Peyer's patch (tissue), 4 donors: ENCODE results near the gene APPL2. TPM values are rescaled to one million over a fixed set of nuclear protein-coding genes. Genes with fewer than 3 reads are reported as not detected.

Experiments used
- DNase-seq, 3 donors: peaks; one replicate each; pipeline ENCODE4 v3.0.0-alpha.2; 2017 to 2019
- H3K27ac ChIP-seq, 4 donors: fragments of 200-600 bp; sonication (generic); one replicate each; pipeline ENCODE4 v1.5.1; 2016 to 2019
- H3K27me3 ChIP-seq, 2 donors: fragments of 200-600 bp; sonication (generic); one replicate each; pipeline ENCODE4 v1.5.1; 2019
- H3K36me3 ChIP-seq, 3 donors: fragments of 200-600 bp; sonication (generic); one replicate each; pipeline ENCODE4 v1.5.1; 2016 to 2019
- H3K4me1 ChIP-seq, 4 donors: fragments of 200-600 bp; sonication (generic); one replicate each; pipeline ENCODE4 v1.5.1; 2016 to 2019
- H3K4me3 ChIP-seq, 4 donors: fragments of 200-600 bp; sonication (generic); 1 replicate in 3 of 4; 2 replicates in 1 of 4; pipeline ENCODE4 v1.5.1; 2016 to 2019; ENCODE audit warnings: mild to moderate bottlenecking in 1 of 4
- H3K9me3 ChIP-seq, 4 donors: fragments of 200-600 bp; sonication (generic); one replicate each; pipeline ENCODE4 v1.5.1; 2016 to 2019; ENCODE audit warnings: mild to moderate bottlenecking in 1 of 4
- POLR2A ChIP-seq, 2 donors: fragments of 450-650 bp; IDR thresholded peaks; one replicate each; pipeline ENCODE4 v1.5.1; 2017; ENCODE audit warnings: antibody characterized with exemption in 2 of 2, mild to moderate bottlenecking in 2 of 2, moderate library complexity in 2 of 2
- total RNA-seq, 4 donors: library from RNA; depleted of rRNA; stranded (reverse); fragments of >200 nt; gene quantifications; one replicate each; pipeline ENCODE4 v1.1.0, GENCODE V29; 2016
- TF ChIP-seq, protein P1 (sequence below), 6 experiments: fragments of 450-650 bp in 4 of 6; fragments of 200-600 bp in 2 of 6; sonication (generic) in 1 of 6; IDR thresholded peaks; one replicate each; pipeline ENCODE4 v1.5.1; 2017 to 2019; ENCODE audit warnings: antibody characterized with exemption in 6 of 6, mild to moderate bottlenecking in 3 of 6, moderate library complexity in 1 of 6

Gene APPL2
- total RNA-seq, 4 donors from 2014 or later = 169 to 203 (median 185) TPM

DNA sequence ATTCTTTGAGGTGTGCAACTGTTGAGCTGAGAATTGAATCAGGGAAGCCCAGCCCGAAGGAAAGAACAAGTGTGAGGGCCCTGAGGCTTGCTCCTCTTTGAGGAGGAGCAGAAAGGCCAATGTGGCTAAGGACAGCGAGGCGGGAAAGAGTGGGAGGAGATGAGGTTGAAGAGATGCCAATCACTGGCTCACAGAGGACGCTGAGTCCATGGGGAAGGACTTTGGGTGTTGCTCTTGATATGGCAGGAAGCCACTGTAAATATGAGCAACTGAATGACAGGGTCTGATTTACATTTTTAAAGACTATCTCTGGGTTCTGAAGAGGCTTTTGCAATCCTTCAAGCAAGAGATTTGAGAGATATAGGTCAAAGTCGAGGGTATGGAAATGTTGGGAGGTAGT lies 3.3 kb upstream of the APPL2 start:
- Histone ChIP-seq H3K4me1 (peaks cover 0 to 6% (median 5%) of the 10 kb centered on the region in 4 donors), H3K36me3 (no peaks in the 10 kb centered on the region), H3K27ac (peak overlapping the region in 1 of 4 donors; percentile 28), H3K4me3 (no peak overlapping the region), H3K27me3 (no peaks in the 10 kb centered on the region), H3K9me3 (no peaks in the 10 kb centered on the region)
- TF ChIP-seq, protein P1, sequence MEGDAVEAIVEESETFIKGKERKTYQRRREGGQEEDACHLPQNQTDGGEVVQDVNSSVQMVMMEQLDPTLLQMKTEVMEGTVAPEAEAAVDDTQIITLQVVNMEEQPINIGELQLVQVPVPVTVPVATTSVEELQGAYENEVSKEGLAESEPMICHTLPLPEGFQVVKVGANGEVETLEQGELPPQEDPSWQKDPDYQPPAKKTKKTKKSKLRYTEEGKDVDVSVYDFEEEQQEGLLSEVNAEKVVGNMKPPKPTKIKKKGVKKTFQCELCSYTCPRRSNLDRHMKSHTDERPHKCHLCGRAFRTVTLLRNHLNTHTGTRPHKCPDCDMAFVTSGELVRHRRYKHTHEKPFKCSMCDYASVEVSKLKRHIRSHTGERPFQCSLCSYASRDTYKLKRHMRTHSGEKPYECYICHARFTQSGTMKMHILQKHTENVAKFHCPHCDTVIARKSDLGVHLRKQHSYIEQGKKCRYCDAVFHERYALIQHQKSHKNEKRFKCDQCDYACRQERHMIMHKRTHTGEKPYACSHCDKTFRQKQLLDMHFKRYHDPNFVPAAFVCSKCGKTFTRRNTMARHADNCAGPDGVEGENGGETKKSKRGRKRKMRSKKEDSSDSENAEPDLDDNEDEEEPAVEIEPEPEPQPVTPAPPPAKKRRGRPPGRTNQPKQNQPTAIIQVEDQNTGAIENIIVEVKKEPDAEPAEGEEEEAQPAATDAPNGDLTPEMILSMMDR (IDR thresholded peaks at IDR 0.05) = no peak
- TF ChIP-seq POLR2A (IDR thresholded peaks at IDR 0.05) = peak in 1 of 2 donors; percentile 30
- peak in 2 of 3 donors; percentile 49 to 52 for DNase-seq

DNA sequence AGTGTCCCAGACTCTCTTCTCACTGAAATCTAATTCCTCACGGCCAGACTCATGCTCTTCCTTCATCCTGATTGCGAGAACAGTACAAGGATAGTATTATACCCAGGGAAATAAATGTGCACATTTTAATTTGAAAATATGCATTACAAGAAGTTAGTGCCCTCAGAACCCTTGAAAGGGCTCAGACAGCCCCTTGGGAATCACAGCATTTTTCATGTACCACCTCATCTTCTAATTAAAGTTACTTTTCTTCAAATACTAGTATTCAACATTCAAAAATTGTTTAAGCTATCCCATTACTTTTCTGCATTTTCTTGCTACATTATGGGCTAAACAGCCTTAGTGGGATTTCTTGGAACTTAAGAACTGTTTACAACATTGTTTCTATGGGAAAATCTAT lies 1.7 kb upstream of the APPL2 start:
- TF ChIP-seq, protein P1 (IDR thresholded peaks at IDR 0.05) = no peak
- no peak for TF ChIP-seq POLR2A (IDR thresholded peaks at IDR 0.05)
- Histone ChIP-seq H3K4me1 (peaks cover 0 to 22% (median 5%) of the 10 kb centered on the region in 4 donors), H3K9me3 (no peaks in the 10 kb centered on the region), H3K4me3 (no peak overlapping the region), H3K36me3 (no peaks in the 10 kb centered on the region), H3K27me3 (no peaks in the 10 kb centered on the region), H3K27ac (no peak overlapping the region)
- no peak for DNase-seq

DNA sequence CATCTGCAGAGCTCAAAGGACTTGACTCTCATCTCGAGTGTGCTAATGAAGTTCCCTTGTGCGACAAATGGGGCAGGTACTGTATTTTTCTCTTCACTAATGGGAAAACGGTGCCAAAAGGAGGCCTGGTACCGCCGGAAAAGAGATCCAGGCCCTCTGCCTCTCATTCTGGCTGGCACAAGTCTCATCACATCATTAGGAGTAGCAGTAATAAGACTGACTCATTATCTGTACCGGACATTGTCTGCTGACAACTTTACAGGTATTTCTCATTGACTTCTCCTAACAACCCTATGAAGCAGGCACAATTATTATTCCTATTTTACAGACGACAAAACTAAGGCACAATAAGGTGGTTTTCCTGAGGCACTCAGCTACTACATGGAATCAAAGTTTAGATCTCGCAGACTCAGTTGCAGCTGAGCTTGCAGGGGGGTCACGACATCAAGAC lies 668 bp downstream of the APPL2 start:
- peak in 1 of 2 donors; percentile 34 for TF ChIP-seq POLR2A (IDR thresholded peaks at IDR 0.05)
- TF ChIP-seq, protein P1 (IDR thresholded peaks at IDR 0.05) = no peak

DNA sequence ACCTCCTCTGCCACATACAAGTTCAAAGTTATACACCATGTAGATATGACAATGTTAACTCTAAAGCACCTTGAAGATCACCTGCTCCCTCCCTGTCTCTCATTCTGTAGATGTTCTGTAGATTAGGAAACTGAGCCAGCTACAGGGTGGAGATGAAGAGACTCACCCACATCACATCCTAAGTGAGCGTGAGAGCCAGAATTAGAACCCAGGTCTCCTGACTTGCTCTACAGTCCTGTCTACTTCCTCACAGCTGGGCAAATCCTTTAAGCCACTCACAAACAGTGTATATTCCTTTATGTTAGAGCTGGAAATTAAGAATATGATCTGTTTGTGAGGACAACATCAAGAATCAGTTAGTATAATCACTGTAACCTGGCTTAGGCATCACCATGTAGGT lies 1.8 kb downstream of the APPL2 start:
- Histone ChIP-seq H3K4me1 (peaks cover 0 to 57% (median 5%) of the 10 kb centered on the region in 4 donors), H3K27ac (peak overlapping the region in 2 of 4 donors; percentile 59 to 99), H3K9me3 (no peaks in the 10 kb centered on the region), H3K27me3 (no peaks in the 10 kb centered on the region), H3K36me3 (peaks cover 0 to 5% (median 0%) of the 10 kb centered on the region in 3 donors), H3K4me3 (peak overlapping the region in 2 of 4 donors; percentile 98 to 99)
- TF ChIP-seq, protein P1 (IDR thresholded peaks at IDR 0.05) = no peak
- no peak for TF ChIP-seq POLR2A (IDR thresholded peaks at IDR 0.05)
- DNase-seq = no peak

More for the DNA sequence above, 668 bp downstream of the APPL2 start:
- Histone ChIP-seq H3K36me3 (peaks cover 0 to 5% (median 0%) of the 10 kb centered on the region in 3 donors), H3K4me1 (peaks cover 0 to 45% (median 5%) of the 10 kb centered on the region in 4 donors), H3K9me3 (no peaks in the 10 kb centered on the region), H3K27me3 (no peaks in the 10 kb centered on the region), H3K4me3 (peak overlapping the region; percentile 64 to 99 (median 92)), H3K27ac (peak overlapping the region; percentile 87 to 99 (median 96))
- no peak for DNase-seq

DNA sequence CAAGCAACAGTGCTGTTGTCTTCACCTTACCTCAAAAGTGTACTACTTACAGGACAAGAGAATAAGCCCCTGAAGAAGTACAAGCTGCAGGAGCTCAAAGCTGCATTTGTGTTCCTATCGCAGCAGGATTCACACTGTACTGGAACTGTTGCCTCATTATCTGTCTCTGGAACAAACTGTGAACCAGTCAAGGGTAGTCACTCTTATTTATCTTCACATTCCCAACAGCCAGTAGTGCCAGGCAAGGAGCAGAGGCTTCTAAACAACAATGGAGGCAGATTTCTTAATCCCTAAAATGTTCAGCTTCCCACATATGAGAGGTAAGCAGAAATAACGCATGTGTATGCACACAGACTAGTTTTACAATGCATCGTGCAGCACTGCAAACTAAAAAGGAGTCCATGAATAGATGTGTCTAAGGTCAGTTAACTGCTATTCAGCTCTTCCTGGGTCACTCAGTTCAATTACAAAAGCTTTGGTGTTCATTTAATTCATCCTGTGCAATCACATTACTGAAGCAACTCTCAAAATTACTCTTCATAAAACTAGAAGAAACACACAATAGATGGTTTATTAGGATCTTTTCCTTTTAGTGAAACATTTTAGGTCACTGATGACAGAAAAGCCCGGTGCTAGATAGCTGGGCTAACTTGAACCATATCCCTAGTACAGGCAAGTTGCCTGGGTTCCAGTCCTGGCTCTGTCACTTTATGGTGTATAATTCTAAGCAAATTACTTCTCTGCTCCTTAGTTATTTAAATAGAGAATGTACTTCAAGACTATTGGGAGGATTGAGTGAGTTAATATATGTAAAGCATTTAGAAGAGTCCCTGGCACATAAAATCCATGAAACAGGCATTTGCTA lies 2.7 kb downstream of the APPL2 start:
- peaks cover 0 to 14% (median 0%) of the 10 kb centered on the region in 3 donors for H3K36me3 ChIP-seq
- H3K9me3 ChIP-seq = no peaks in the 10 kb centered on the region
- H3K4me3 ChIP-seq = peak overlapping the region in 2 of 4 donors; percentile 98 to 99
- DNase-seq = no peak
- TF ChIP-seq, protein P1 (IDR thresholded peaks at IDR 0.05) = no peak
- TF ChIP-seq POLR2A (IDR thresholded peaks at IDR 0.05) = no peak
- peak overlapping the region in 2 of 4 donors; percentile 19 to 59 for H3K27ac ChIP-seq
- no peaks in the 10 kb centered on the region for H3K27me3 ChIP-seq
- peaks cover 0 to 65% (median 5%) of the 10 kb centered on the region in 4 donors for H3K4me1 ChIP-seq
